ENCODE data around the gene TSGA10IP.

Gene TSGA10IP

GRCh38 chr11:65945430-65945911 is at the start of gene TSGA10IP:
TSGA10IP (plus strand) TSS chr11:65945480; CDS start chr11:65945676, 196 bp downstream.
- H3K4me2 ChIP-seq (ENCODE audit: insufficient read depth, low read length), result no peak within 1 kb of the TSS
- ATAC-seq (ENCODE audit: insufficient read depth, low read depth) (no peak), DNase-seq (no peak)
- H2AFZ ChIP-seq (ENCODE audit: low read depth, low read length), result no peak within 1 kb of the TSS
- H4K20me1 ChIP-seq (ENCODE audit: insufficient read depth, low read length), result no peaks in the 10 kb centered on the region
- H3K36me3 ChIP-seq (ENCODE audit: insufficient read depth, low read length), result no peaks in the 10 kb centered on the region
- H3K4me1 ChIP-seq (ENCODE audit: insufficient read depth, low read length), result no peaks in the 10 kb centered on the region
- H3K4me3 ChIP-seq (ENCODE audit: low read depth in 1 of 2, low read length in 2 of 2), result no peak within 1 kb of the TSS
- H3K27me3 ChIP-seq (ENCODE audit: insufficient read depth, low read length, poor library complexity), result no peaks in the 10 kb centered on the region
- H3K27ac ChIP-seq (ENCODE audit: low read length), result no peak within 1 kb of the TSS
- H3K9ac ChIP-seq (ENCODE audit: low read depth, low read length), result no peak within 1 kb of the TSS
- H3K79me2 ChIP-seq (ENCODE audit: insufficient read depth, low read length), result no peaks in the 10 kb centered on the region
- TF ChIP-seq EZH2 (IDR thresholded peaks at IDR 0.05; ENCODE audit: borderline replicate concordance, low read depth, low read length, severe bottlenecking), result no peak
- no peak for TF ChIP-seq CTCF (IDR thresholded peaks at IDR 0.05; ENCODE audit: borderline replicate concordance, extremely low read depth, low read length, poor library complexity, severe bottlenecking)
- no peaks in the 10 kb centered on the region for H3K9me3 ChIP-seq (ENCODE audit: insufficient read depth, low read length, severe bottlenecking)

- no peaks in the 10 kb centered on the region for H3K9me3 ChIP-seq (ENCODE audit: insufficient read depth, low read length, severe bottlenecking)
- peaks cover 49% of the 10 kb centered on the region for H3K4me1 ChIP-seq (ENCODE audit: insufficient read depth, low read length)
- no peak overlapping the region for H3K4me3 ChIP-seq (ENCODE audit: low read depth in 1 of 2, low read length in 2 of 2)
- TF ChIP-seq EZH2 (IDR thresholded peaks at IDR 0.05; ENCODE audit: borderline replicate concordance, low read depth, low read length, severe bottlenecking) (no peak), CTCF (IDR thresholded peaks at IDR 0.05; ENCODE audit: borderline replicate concordance, extremely low read depth, low read length, poor library complexity, severe bottlenecking) (no peak)
- H3K4me2 ChIP-seq (ENCODE audit: insufficient read depth, low read length), result no peak overlapping the region
- no peak for ATAC-seq (ENCODE audit: insufficient read depth, low read depth)
- H3K9ac ChIP-seq (ENCODE audit: low read depth, low read length), result no peak overlapping the region
- H3K36me3 ChIP-seq (ENCODE audit: insufficient read depth, low read length), result no peaks in the 10 kb centered on the region
- H4K20me1 ChIP-seq (ENCODE audit: insufficient read depth, low read length), result peaks cover 25% of the 10 kb centered on the region; the same call in 1 of the 2 replicates
- H2AFZ ChIP-seq (ENCODE audit: low read depth, low read length), result no peak overlapping the region
- DNase-seq, result no peak
- H3K27ac ChIP-seq (ENCODE audit: low read length), result no peak overlapping the region
- peaks cover 12% of the 10 kb centered on the region for H3K79me2 ChIP-seq (ENCODE audit: insufficient read depth, low read length)
- H3K27me3 ChIP-seq (ENCODE audit: insufficient read depth, low read length, poor library complexity), result peaks cover 24% of the 10 kb centered on the region
Observed at GRCh38 chr11:65895482-65895981, 49.7 kb upstream of the TSGA10IP start.

GRCh38 chr11:65896034-65896999 is 49.0 kb upstream of the TSGA10IP start:
- Histone ChIP-seq H3K4me1 (ENCODE audit: insufficient read depth, low read length) (peaks cover 42% of the 10 kb centered on the region), H3K4me2 (ENCODE audit: insufficient read depth, low read length) (no peak overlapping the region), H3K27me3 (ENCODE audit: insufficient read depth, low read length, poor library complexity) (peaks cover 32% of the 10 kb centered on the region), H3K27ac (ENCODE audit: low read length) (no peak overlapping the region), H2AFZ (ENCODE audit: low read depth, low read length) (no peak overlapping the region), H3K36me3 (ENCODE audit: insufficient read depth, low read length) (no peaks in the 10 kb centered on the region), H4K20me1 (ENCODE audit: insufficient read depth, low read length) (peaks cover 22% of the 10 kb centered on the region; the same call in 1 of the 2 replicates), H3K4me3 (ENCODE audit: low read depth in 1 of 2, low read length in 2 of 2) (no peak overlapping the region), H3K9ac (ENCODE audit: low read depth, low read length) (no peak overlapping the region), H3K9me3 (ENCODE audit: insufficient read depth, low read length, severe bottlenecking) (no peaks in the 10 kb centered on the region), H3K79me2 (ENCODE audit: insufficient read depth, low read length) (peaks cover 7% of the 10 kb centered on the region)
- ATAC-seq (ENCODE audit: insufficient read depth, low read depth), result no peak
- TF ChIP-seq EZH2 (IDR thresholded peaks at IDR 0.05; ENCODE audit: borderline replicate concordance, low read depth, low read length, severe bottlenecking) (no peak), CTCF (IDR thresholded peaks at IDR 0.05; ENCODE audit: borderline replicate concordance, extremely low read depth, low read length, poor library complexity, severe bottlenecking) (no peak)
- DNase-seq, result no peak

All from DND-41 (cell line).